Testis (tissue), 3 donors: ENCODE measurements around the gene FAM3C. TPM values are rescaled to one million over a fixed set of nuclear protein-coding genes. Genes with fewer than 3 reads are reported as not detected.

Source experiments
- DNase-seq: peaks from one replicate; pipeline ENCODE4 v3.0.0-alpha.2; 2019
- H3K27ac ChIP-seq, 2 donors: fragments of 200-600 bp; sonication (generic); one replicate each; pipeline ENCODE4 v1.5.1; 2019
- H3K27me3 ChIP-seq: fragments of 200-600 bp; sonication (generic); one replicate; pipeline ENCODE4 v1.5.1; 2019
- H3K36me3 ChIP-seq: fragments of 200-600 bp; sonication (generic); one replicate; pipeline ENCODE4 v1.5.1; 2017; ENCODE audit warnings: low read depth; ENCODE audit errors: missing control alignments
- H3K4me1 ChIP-seq: fragments of 200-600 bp; sonication (generic); one replicate; pipeline ENCODE4 v1.5.1; 2019
- H3K4me3 ChIP-seq, 2 donors: fragments of 200-600 bp; sonication (generic); one replicate each; pipeline ENCODE4 v1.5.1; 2017 to 2019
- H3K9me3 ChIP-seq: fragments of 200-600 bp; sonication (generic); one replicate; pipeline ENCODE4 v1.5.1; 2017
- POLR2A ChIP-seq: fragments of 450-650 bp; IDR thresholded peaks from one replicate; pipeline ENCODE4 v1.6.1; 2017; ENCODE audit warnings: antibody characterized with exemption, mild to moderate bottlenecking, moderate library complexity
- WGBS, 2 donors: methylation state at CpG; one replicate each; pipeline ENCODE4 v1.1.5; 2018; 5-methylcytosine and 5-hydroxymethylcytosine counted together
- intact Hi-C: fragments of 100-400 bp; cut with DNase I; formaldehyde crosslinking; loops from one replicate; pipeline ENCODE4 v1.15.1; 2023; ENCODE audit warnings: low total_unique reads
- polyA plus RNA-seq: library from polyadenylated mRNA; stranded (reverse); fragments of 350-450 nt; fragmentation: Illumina TruSeq; extraction: RNeasy Lipid Tissue Mini Kit (QIAGEN cat#74804); gene quantifications from one replicate; pipeline ENCODE4 v1.2.3, GENCODE V29; 2014; ENCODE audit warnings: low read depth, low replicate concordance; ENCODE audit not compliant: insufficient read depth
- total RNA-seq, 2 donors: library from RNA; depleted of rRNA; stranded (reverse); fragments of >200 nt; gene quantifications; one replicate each; pipeline ENCODE4 v1.2.3, GENCODE V29; 2016
- TF ChIP-seq, protein P1 (sequence below), 3 experiments: fragments of 450-650 bp in 2 of 3; fragments of 200-600 bp in 1 of 3; sonication (generic) in 1 of 3; IDR thresholded peaks; one replicate each; pipeline ENCODE4 v1.5.1; 2016 to 2019; ENCODE audit warnings: antibody characterized with exemption in 3 of 3, mild to moderate bottlenecking in 2 of 3, moderate library complexity in 1 of 3

FAM3C gene
- total and polyA plus RNA-seq, 3 donors from 2014 or later: 31.8 to 50.7 (median 35.9) TPM

DNA sequence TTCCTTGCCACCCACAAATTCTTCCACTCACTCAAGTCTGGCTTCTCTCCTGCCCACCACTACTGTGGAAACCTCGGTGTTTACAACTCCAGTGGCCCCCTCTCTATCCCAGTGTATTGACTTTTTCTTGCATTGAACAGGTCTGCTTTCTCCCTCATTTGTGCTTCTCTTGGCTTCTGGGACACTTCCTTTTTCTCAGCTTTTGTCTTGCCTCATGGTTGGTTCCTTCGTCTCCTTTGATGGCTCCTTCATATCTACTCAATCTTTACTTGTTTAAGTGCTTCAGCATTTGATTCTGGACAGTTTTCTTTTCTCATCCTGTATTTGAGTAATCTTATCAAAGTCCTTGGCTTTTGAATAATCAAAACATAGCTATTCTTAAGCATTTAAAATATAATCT, 35.9 kb upstream of the FAM3C start:
- DNase-seq: no peak
- H3K27ac ChIP-seq: no peak overlapping the region
- no peak overlapping the region for H3K4me3 ChIP-seq
- TF ChIP-seq, protein P1, sequence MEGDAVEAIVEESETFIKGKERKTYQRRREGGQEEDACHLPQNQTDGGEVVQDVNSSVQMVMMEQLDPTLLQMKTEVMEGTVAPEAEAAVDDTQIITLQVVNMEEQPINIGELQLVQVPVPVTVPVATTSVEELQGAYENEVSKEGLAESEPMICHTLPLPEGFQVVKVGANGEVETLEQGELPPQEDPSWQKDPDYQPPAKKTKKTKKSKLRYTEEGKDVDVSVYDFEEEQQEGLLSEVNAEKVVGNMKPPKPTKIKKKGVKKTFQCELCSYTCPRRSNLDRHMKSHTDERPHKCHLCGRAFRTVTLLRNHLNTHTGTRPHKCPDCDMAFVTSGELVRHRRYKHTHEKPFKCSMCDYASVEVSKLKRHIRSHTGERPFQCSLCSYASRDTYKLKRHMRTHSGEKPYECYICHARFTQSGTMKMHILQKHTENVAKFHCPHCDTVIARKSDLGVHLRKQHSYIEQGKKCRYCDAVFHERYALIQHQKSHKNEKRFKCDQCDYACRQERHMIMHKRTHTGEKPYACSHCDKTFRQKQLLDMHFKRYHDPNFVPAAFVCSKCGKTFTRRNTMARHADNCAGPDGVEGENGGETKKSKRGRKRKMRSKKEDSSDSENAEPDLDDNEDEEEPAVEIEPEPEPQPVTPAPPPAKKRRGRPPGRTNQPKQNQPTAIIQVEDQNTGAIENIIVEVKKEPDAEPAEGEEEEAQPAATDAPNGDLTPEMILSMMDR (IDR thresholded peaks at IDR 0.05): no peak
- TF ChIP-seq POLR2A: no peak
- no peaks in the 10 kb centered on the region for H3K9me3 ChIP-seq
- H3K27me3 ChIP-seq: no peaks in the 10 kb centered on the region
- H3K4me1 ChIP-seq: no peaks in the 10 kb centered on the region
- intact Hi-C loops: no loop called here
- no peaks in the 10 kb centered on the region for H3K36me3 ChIP-seq
- 96% methylated on average over 2 of the region's 2 CpGs for WGBS, 2 donors

DNA sequence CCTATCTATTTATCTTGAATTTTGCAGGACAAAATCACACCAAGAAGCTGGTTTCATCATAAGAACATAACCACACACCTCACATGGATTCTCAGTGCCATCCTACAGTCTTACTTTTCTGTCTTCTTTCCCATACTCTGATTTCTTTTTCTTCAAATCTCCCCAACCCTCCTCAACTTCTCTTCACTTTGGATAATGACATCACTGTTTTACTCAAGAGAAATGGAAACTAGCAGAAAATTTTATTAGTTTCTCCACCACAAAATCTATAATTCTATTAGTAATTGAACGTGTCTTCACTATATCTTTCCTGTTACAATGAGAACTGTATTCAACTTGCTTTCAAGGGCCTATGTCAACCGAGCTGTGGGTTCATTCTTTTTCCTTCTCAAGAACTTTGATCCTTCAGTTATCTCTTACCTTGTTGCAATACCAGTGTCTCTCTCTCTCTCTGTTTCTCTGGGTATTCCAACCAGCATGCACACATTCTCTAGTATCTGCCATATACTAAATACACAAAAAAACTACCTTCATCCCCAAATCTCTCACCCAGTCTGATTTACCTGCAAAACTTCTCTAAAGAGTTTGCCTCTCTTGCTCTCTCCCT, 35.4 kb upstream of the FAM3C start:
- H3K36me3 ChIP-seq: no peaks in the 10 kb centered on the region
- WGBS, 2 donors: 86 to 97% methylated on average over 2 of the region's 2 CpGs
- H3K4me3 ChIP-seq: no peak overlapping the region
- intact Hi-C loops: no loop called here
- H3K9me3 ChIP-seq: no peaks in the 10 kb centered on the region
- no peaks in the 10 kb centered on the region for H3K4me1 ChIP-seq
- DNase-seq: no peak
- H3K27me3 ChIP-seq: no peaks in the 10 kb centered on the region
- TF ChIP-seq, protein P1 (IDR thresholded peaks at IDR 0.05): no peak
- no peak for TF ChIP-seq POLR2A
- H3K27ac ChIP-seq: no peak overlapping the region

DNA sequence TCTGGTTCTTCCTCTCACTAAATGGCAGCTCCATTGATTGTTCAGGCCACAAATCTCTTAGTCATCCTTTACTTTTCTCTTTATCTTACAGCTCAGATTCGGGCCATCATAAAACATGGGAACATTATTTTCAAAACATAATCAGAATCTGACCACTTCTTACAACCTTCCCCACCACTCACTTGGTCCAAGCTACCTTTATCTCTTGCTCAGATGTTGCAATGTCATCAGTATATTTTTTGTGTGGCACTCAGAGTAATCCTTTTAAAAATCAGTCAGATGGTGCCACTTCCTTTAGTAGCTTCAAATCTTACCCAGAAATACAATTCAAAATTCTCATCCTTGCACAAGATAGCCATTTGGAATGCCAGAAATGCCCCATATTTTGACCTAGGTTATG, 34.5 kb upstream of the FAM3C start:
- no peak overlapping the region for H3K27ac ChIP-seq
- H3K4me1 ChIP-seq: no peaks in the 10 kb centered on the region
- no peaks in the 10 kb centered on the region for H3K9me3 ChIP-seq
- 88 to 89% methylated on average over 1 of the region's 1 CpG for WGBS, 2 donors
- H3K36me3 ChIP-seq: no peaks in the 10 kb centered on the region
- H3K4me3 ChIP-seq: no peak overlapping the region
- TF ChIP-seq, protein P1 (IDR thresholded peaks at IDR 0.05): no peak
- no peak for TF ChIP-seq POLR2A
- H3K27me3 ChIP-seq: no peaks in the 10 kb centered on the region
- no peak for DNase-seq
- intact Hi-C loops: no loop called here

DNA sequence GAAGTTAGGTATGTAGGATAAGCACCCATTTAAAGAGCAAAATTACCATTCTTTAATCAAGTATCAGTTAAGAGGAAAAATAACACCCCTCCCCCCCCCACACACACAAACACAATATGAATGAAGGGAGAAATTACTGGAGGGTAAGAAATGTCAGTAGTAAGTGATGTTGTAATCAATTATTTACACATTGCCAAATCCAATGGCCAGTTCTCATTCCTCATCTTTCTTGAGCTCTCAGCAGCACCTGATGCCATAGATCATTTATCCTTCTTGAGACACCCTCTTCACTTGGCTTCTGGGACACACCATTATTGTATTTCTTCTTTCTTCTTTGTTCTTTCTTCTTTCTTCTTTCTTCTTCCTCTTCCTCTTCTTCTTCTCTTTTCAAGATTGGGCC, 33.7 kb upstream of the FAM3C start:
- DNase-seq: no peak
- no peak overlapping the region for H3K27ac ChIP-seq

More for the DNA sequence above, 33.7 kb upstream of the FAM3C start:
- intact Hi-C loops: no loop called here
- no peaks in the 10 kb centered on the region for H3K36me3 ChIP-seq
- no peaks in the 10 kb centered on the region for H3K27me3 ChIP-seq
- H3K9me3 ChIP-seq: no peaks in the 10 kb centered on the region
- no peak overlapping the region for H3K4me3 ChIP-seq
- H3K4me1 ChIP-seq: no peaks in the 10 kb centered on the region
- TF ChIP-seq, protein P1 (IDR thresholded peaks at IDR 0.05): no peak
- TF ChIP-seq POLR2A: no peak
